NCI-H2171 (cell line): ENCODE measurements around the gene SHB.

Source experiments
- DNase-seq: peaks from one replicate; lab custom pipeline; 2025; lab: John Stamatoyannopoulos, UW

Gene SHB

GRCh38 chr9:38024036-38024681 lies 44.9 kb downstream of the SHB start:
- no peak for DNase-seq

- no peak for DNase-seq
Measured at GRCh38 chr9:38023661-38024035, 45.4 kb downstream of the SHB start.

GRCh38 chr9:38022995-38023394 lies 46.0 kb downstream of the SHB start:
- no peak for DNase-seq

GRCh38 chr9:38022203-38022895 lies 46.7 kb downstream of the SHB start:
- DNase-seq = no peak

GRCh38 chr9:38020151-38021076 lies 48.6 kb downstream of the SHB start:
- no peak for DNase-seq

- DNase-seq = no peak
Measured at GRCh38 chr9:38019731-38020130, 49.3 kb downstream of the SHB start.

- peak; percentile 30 for DNase-seq
Measured at GRCh38 chr9:38018958-38019602, 49.9 kb downstream of the SHB start.

GRCh38 chr9:38018241-38018957 lies 50.6 kb downstream of the SHB start:
- DNase-seq = no peak

GRCh38 chr9:38017885-38018186 lies 51.2 kb downstream of the SHB start:
- DNase-seq = no peak

GRCh38 chr9:38017149-38017884 lies 51.7 kb downstream of the SHB start:
- no peak for DNase-seq

- no peak for DNase-seq
Measured at GRCh38 chr9:38016375-38017135, 52.5 kb downstream of the SHB start.

GRCh38 chr9:38015906-38016305 lies 53.1 kb downstream of the SHB start:
- no peak for DNase-seq

- no peak for DNase-seq
Measured at GRCh38 chr9:38015266-38015665, 53.8 kb downstream of the SHB start.

GRCh38 chr9:38012767-38013450 lies 56.1 kb downstream of the SHB start:
- DNase-seq = no peak

- DNase-seq = no peak
Measured at GRCh38 chr9:38011991-38012390, 57.0 kb downstream of the SHB start.

- no peak for DNase-seq
Measured at GRCh38 chr9:38010918-38011704, 57.9 kb downstream of the SHB start.

GRCh38 chr9:38009990-38010389 lies 59.0 kb downstream of the SHB start:
- DNase-seq = no peak

GRCh38 chr9:38009035-38009501 lies 60.0 kb downstream of the SHB start:
- no peak for DNase-seq
